ENCODE measurements around the gene ANKHD1.

GRCh38 chr5:140358738-140359310 lies 42.8 kb upstream of the ANKHD1 start:
- TF ChIP-seq EZH2 (IDR thresholded peaks at IDR 0.05; ENCODE audit: insufficient read depth, poor library complexity, severe bottlenecking) (no peak), EZH2phosphoT487 (IDR thresholded peaks at IDR 0.05; ENCODE audit: insufficient read depth, low read depth) (no peak)
